SU-DHL-6 (cell line): ENCODE measurements around the gene TNFRSF1B.

ENCODE experiments used
- EZH2phosphoT487 ChIP-seq: fragments of 200-600 bp; sonication (generic), shearing (Covaris generic); conservative IDR thresholded peaks from 2 replicates; pipeline ENCODE4 v1.6.1; 2018; ENCODE audit warnings: mild to moderate bottlenecking, antibody characterized with exemption, low read length, moderate library complexity, mixed read lengths
- TF ChIP-seq, protein P1 (sequence below): fragments of 200-600 bp; sonication (generic); IDR thresholded peaks from one replicate; pipeline ENCODE4 v1.5.1; 2017; ENCODE audit warnings: antibody characterized with exemption, mild to moderate bottlenecking, low read length, moderate library complexity; ENCODE audit not compliant: insufficient read depth, poor library complexity, severe bottlenecking

- TF ChIP-seq, protein P1, sequence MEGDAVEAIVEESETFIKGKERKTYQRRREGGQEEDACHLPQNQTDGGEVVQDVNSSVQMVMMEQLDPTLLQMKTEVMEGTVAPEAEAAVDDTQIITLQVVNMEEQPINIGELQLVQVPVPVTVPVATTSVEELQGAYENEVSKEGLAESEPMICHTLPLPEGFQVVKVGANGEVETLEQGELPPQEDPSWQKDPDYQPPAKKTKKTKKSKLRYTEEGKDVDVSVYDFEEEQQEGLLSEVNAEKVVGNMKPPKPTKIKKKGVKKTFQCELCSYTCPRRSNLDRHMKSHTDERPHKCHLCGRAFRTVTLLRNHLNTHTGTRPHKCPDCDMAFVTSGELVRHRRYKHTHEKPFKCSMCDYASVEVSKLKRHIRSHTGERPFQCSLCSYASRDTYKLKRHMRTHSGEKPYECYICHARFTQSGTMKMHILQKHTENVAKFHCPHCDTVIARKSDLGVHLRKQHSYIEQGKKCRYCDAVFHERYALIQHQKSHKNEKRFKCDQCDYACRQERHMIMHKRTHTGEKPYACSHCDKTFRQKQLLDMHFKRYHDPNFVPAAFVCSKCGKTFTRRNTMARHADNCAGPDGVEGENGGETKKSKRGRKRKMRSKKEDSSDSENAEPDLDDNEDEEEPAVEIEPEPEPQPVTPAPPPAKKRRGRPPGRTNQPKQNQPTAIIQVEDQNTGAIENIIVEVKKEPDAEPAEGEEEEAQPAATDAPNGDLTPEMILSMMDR: no peak
- TF ChIP-seq EZH2phosphoT487: no peak
Measured at GRCh38 chr1:12249181-12249580, 82.4 kb downstream of the TNFRSF1B start.
